HFFc6 (cell line): ENCODE measurements around the gene GALNTL6. TPM values are rescaled to one million over a fixed set of nuclear protein-coding genes. Genes with fewer than 3 reads are reported as not detected.

Experiments used
- DNase-seq: peaks from one replicate; pipeline ENCODE4 v3.0.0-alpha.2; 2018
- H3K27ac Mint-ChIP-seq: 2 replicates; pipeline ENCODE4 v1.8.0; 2020; ENCODE audit warnings: mild to moderate bottlenecking, mixed read lengths
- H3K27me3 Mint-ChIP-seq: 2 replicates; pipeline ENCODE4 v1.8.0; 2021; ENCODE audit warnings: mild to moderate bottlenecking, moderate library complexity, mixed read lengths; ENCODE audit not compliant: insufficient read depth
- H3K36me3 Mint-ChIP-seq: 2 replicates; pipeline ENCODE4 v1.8.0; 2021; ENCODE audit warnings: low read depth, mixed read lengths
- H3K4me1 Mint-ChIP-seq: 2 replicates; pipeline ENCODE4 v1.8.0; 2020; ENCODE audit warnings: low read depth, mixed read lengths
- H3K4me3 Mint-ChIP-seq: 2 replicates; pipeline ENCODE4 v1.8.0; 2020; ENCODE audit warnings: mild to moderate bottlenecking, moderate library complexity, mixed read lengths
- H3K9me3 Mint-ChIP-seq: 2 replicates; pipeline ENCODE4 v1.8.0; 2020; ENCODE audit warnings: mild to moderate bottlenecking, mixed read lengths
- total RNA-seq, 6 experiments: library from RNA; stranded (reverse); fragmentation: NEBNext Ultra II Directional; extraction: Animal tissue kit (Norgen Biotek cat#: 25700); gene quantifications; 2 replicates in 1 of 6; 3 replicates in 5 of 6; pipeline ENCODE4 v1.2.3, GENCODE V29; 2021
- TF ChIP-seq, protein P1 (sequence below): fragments of 200-600 bp; sonication (generic); IDR thresholded peaks from 2 replicates; pipeline ENCODE4 v1.5.0; 2021; ENCODE audit warnings: antibody characterized with exemption, mild to moderate bottlenecking

Gene GALNTL6
- total RNA-seq, 6 experiments from 2014 or later: 0.07 TPM; not detected in 5

DNA sequence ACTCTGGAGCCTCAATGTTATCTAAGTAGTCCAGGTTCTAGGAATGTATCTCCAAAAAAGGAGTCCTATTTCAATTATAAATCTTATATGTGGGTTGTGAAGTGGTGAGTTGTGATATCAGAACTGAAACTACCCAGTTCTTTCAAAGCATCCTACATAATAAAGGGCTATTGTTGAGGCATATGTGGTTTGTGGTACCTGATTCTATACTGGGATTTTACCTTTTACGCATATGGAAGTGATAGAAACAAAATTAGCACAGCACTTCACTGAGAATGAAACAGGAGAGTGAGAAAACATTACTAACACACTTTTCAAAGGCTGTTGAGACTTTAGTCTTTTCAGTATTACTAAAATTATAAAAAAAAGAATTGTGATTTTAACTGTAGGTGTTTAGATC, 937.7 kb downstream of the GALNTL6 start:
- H3K4me3 Mint-ChIP-seq: no peak overlapping the region
- no peaks in the 10 kb centered on the region; the same call in 1 of the 2 replicates for H3K27me3 Mint-ChIP-seq
- H3K27ac Mint-ChIP-seq: no peak overlapping the region
- TF ChIP-seq, protein P1, sequence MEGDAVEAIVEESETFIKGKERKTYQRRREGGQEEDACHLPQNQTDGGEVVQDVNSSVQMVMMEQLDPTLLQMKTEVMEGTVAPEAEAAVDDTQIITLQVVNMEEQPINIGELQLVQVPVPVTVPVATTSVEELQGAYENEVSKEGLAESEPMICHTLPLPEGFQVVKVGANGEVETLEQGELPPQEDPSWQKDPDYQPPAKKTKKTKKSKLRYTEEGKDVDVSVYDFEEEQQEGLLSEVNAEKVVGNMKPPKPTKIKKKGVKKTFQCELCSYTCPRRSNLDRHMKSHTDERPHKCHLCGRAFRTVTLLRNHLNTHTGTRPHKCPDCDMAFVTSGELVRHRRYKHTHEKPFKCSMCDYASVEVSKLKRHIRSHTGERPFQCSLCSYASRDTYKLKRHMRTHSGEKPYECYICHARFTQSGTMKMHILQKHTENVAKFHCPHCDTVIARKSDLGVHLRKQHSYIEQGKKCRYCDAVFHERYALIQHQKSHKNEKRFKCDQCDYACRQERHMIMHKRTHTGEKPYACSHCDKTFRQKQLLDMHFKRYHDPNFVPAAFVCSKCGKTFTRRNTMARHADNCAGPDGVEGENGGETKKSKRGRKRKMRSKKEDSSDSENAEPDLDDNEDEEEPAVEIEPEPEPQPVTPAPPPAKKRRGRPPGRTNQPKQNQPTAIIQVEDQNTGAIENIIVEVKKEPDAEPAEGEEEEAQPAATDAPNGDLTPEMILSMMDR: no peak
- DNase-seq: no peak
- no peaks in the 10 kb centered on the region; the same call in 1 of the 2 replicates for H3K36me3 Mint-ChIP-seq
- no peaks in the 10 kb centered on the region for H3K4me1 Mint-ChIP-seq
- no peaks in the 10 kb centered on the region; the same call in 1 of the 2 replicates for H3K9me3 Mint-ChIP-seq

DNA sequence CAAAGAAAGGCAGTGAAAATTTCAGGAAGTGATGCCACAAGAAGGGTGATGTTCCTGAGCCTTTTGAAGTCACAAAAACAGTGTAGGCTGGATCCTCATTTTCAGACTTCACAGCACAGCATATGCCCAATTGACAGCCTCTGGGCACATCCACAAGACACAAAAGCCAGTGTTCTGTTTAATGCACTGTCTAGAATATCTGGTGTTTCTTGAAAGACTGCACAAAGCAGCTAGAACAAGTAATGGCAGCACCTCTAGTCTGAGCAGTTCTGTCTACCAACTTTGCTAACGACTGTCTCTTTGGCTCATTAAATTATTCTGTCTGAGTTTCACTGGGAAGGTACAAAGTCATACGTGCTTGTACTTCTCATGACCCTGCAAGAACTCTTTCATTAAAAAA, 938.3 kb downstream of the GALNTL6 start:
- Mint-ChIP-seq H3K4me1 (no peaks in the 10 kb centered on the region), H3K36me3 (no peaks in the 10 kb centered on the region; the same call in 1 of the 2 replicates), H3K4me3 (no peak overlapping the region), H3K27ac (no peak overlapping the region), H3K9me3 (no peaks in the 10 kb centered on the region; the same call in 1 of the 2 replicates), H3K27me3 (no peaks in the 10 kb centered on the region; the same call in 1 of the 2 replicates)
- TF ChIP-seq, protein P1: no peak
- DNase-seq: no peak

DNA sequence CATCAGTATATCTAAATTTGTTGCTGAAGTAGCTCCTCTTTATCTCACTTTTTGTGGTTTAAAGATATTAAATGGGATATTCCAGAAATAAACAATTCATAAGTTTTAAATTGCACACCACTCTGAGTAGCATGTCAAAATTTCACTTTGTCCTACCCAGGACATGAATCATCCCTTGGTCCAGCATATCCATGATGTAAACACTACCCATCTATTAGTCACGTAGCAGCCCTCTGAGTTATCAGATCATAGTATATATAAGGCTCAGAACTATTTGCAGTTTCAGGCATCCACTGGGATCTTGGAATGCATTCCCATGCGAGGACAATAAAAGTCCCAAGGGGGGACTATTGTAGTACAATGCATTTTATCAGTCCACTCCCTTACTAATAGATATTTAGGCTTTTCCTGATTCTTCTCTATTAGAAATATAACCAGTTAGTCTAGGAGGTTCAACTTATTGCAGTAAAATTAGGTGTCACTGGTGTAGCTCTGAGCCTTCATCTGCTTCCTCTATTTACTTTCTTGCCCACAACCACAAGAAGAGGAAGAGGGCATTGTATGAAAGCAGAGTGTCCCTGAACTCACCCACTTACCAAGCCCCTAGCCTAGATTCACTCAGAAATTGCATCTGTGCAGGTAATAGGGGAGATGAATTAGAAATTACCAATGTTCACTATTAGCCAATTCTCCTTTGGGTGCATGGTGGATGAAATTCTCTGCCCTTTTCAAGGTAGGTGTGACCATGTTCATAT, 945.6 kb downstream of the GALNTL6 start:
- H3K27ac Mint-ChIP-seq: no peak overlapping the region
- peaks cover 5% of the 10 kb centered on the region; the same call in 1 of the 2 replicates for H3K36me3 Mint-ChIP-seq
- H3K9me3 Mint-ChIP-seq: peaks cover 5% of the 10 kb centered on the region
- no peaks in the 10 kb centered on the region; the same call in none of the 2 replicates for H3K27me3 Mint-ChIP-seq
- no peak overlapping the region for H3K4me3 Mint-ChIP-seq
- H3K4me1 Mint-ChIP-seq: peaks cover 10% of the 10 kb centered on the region; the same call in 1 of the 2 replicates
- DNase-seq: peak; percentile 81
- TF ChIP-seq, protein P1: no peak

DNA sequence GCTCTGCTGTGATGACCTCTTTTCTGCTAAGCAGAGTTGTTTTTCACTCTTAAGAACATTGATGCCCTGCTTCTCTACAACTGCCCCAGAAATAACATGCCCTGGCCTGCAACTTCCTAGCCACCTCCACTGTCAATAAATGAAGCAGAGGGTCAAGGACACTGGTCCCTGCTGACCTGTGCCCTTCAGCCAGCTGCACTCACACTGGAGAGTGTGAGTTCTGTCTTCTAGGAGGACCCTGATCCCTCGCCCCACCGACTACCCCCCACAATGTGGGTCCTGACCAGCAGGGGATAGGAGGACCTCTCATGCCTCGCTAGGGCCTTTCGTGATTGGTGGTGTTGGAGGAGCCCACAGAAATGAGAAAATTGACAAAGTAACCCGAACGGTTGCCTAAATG, 947.3 kb downstream of the GALNTL6 start:
- no peak for DNase-seq
- H3K36me3 Mint-ChIP-seq: peaks cover 5% of the 10 kb centered on the region; the same call in 1 of the 2 replicates
- H3K9me3 Mint-ChIP-seq: peaks cover 5% of the 10 kb centered on the region
- H3K27ac Mint-ChIP-seq: no peak overlapping the region
- TF ChIP-seq, protein P1: no peak
- no peaks in the 10 kb centered on the region; the same call in none of the 2 replicates for H3K27me3 Mint-ChIP-seq
- peaks cover 10% of the 10 kb centered on the region; the same call in 1 of the 2 replicates for H3K4me1 Mint-ChIP-seq
- no peak overlapping the region for H3K4me3 Mint-ChIP-seq

DNA sequence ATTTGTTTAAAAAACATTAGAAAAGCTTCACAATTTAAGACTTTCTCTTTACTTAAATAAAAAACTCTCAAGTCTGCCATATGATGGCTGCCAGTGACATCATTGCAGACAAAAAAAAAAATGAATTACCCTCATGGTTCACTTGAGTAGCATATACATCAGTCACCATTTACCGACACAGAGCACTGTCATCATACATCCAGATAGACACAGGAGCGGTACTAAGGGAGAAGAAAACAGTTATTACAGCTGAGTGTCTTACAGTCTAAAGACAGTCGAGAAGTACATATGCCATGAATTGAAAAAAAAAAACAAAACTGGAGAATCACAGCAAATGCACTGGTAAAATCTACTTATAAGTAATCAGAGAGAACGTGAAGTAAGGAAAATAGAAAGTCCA, 949.7 kb downstream of the GALNTL6 start:
- Mint-ChIP-seq H3K9me3 (peaks cover 18% of the 10 kb centered on the region), H3K4me1 (peaks cover 10% of the 10 kb centered on the region; the same call in 1 of the 2 replicates), H3K36me3 (peaks cover 5% of the 10 kb centered on the region; the same call in 1 of the 2 replicates), H3K27me3 (no peaks in the 10 kb centered on the region; the same call in none of the 2 replicates), H3K4me3 (no peak overlapping the region), H3K27ac (no peak overlapping the region)
- DNase-seq: no peak
- TF ChIP-seq, protein P1: no peak
